Liver (tissue), 9 donors: ENCODE measurements around the gene SERTAD1. TPM values are rescaled to one million over a fixed set of nuclear protein-coding genes. Genes with fewer than 3 reads are reported as not detected.

Experiments used
- DNase-seq: peaks from one replicate; pipeline ENCODE4 v3.0.0-alpha.2; 2017; ENCODE audit warnings: low spot score
- H3K27ac ChIP-seq, 2 donors: one replicate each; pipeline ENCODE4 v1.7.0; 2013; ENCODE audit warnings: inconsistent platforms in 2 of 2, low read length in 2 of 2, control low read depth in 1 of 2, low read depth in 1 of 2, mild to moderate bottlenecking in 1 of 2
- H3K27me3 ChIP-seq, 4 donors: one replicate each; pipeline versions ENCODE4 v1.6.1 to v1.7.0; 2013; ENCODE audit warnings: low read length in 3 of 4, inconsistent platforms in 1 of 4, mild to moderate bottlenecking in 1 of 4, moderate library complexity in 1 of 4; ENCODE audit not compliant: control insufficient read depth in 4 of 4, insufficient read depth in 4 of 4
- H3K36me3 ChIP-seq, 4 donors: one replicate each; pipeline versions ENCODE4 v1.6.1 to v1.7.0; 2013; ENCODE audit warnings: low read length in 3 of 4, mild to moderate bottlenecking in 3 of 4, low read depth in 1 of 4, moderate library complexity in 1 of 4; ENCODE audit not compliant: control insufficient read depth in 4 of 4, insufficient read depth in 3 of 4
- H3K4me1 ChIP-seq, 4 donors: one replicate each; pipeline versions ENCODE4 v1.6.1 to v1.7.0; 2013; ENCODE audit warnings: low read length in 3 of 4, mild to moderate bottlenecking in 3 of 4, moderate library complexity in 1 of 4; ENCODE audit not compliant: control insufficient read depth in 4 of 4, insufficient read depth in 4 of 4
- H3K4me3 ChIP-seq, 3 donors: one replicate each; pipeline versions ENCODE4 v1.6.1 to v1.7.0; 2013; ENCODE audit warnings: low read length in 3 of 3, control low read depth in 1 of 3, low read depth in 1 of 3, mild to moderate bottlenecking in 1 of 3
- H3K9ac ChIP-seq, 2 donors: one replicate each; pipeline ENCODE4 v1.7.0; 2013; ENCODE audit warnings: low read length in 2 of 2, mild to moderate bottlenecking in 2 of 2, moderate library complexity in 2 of 2, control low read depth in 1 of 2, low read depth in 1 of 2
- H3K9me3 ChIP-seq, 4 donors: one replicate each; pipeline versions ENCODE4 v1.6.1 to v1.7.0; 2013; ENCODE audit warnings: low read length in 3 of 4; ENCODE audit not compliant: control insufficient read depth in 4 of 4
- ATF3 ChIP-seq: IDR thresholded peaks from 2 replicates; pipeline ENCODE4 v1.6.1; 2016; ENCODE audit warnings: antibody characterized with exemption
- FOXA1 ChIP-seq: IDR thresholded peaks from 2 replicates; pipeline ENCODE4 v1.6.1; 2016; ENCODE audit warnings: antibody characterized with exemption
- HNF4A ChIP-seq, 2 donors: conservative IDR thresholded peaks; 2 replicates each; pipeline ENCODE4 v1.6.1; 2016; ENCODE audit warnings: antibody characterized with exemption in 2 of 2, mild to moderate bottlenecking in 2 of 2
- HNF4G ChIP-seq: IDR thresholded peaks from 2 replicates; pipeline ENCODE4 v1.6.1; 2016; ENCODE audit warnings: antibody characterized with exemption
- JUND ChIP-seq, 2 donors: IDR thresholded peaks; 2 replicates each; pipeline ENCODE4 v1.6.1; 2016; ENCODE audit warnings: antibody characterized with exemption in 2 of 2
- NR2F2 ChIP-seq: IDR thresholded peaks from 2 replicates; pipeline ENCODE4 v1.6.1; 2016; ENCODE audit warnings: antibody characterized with exemption
- RAD21 ChIP-seq, 2 donors: IDR thresholded peaks; 2 replicates each; pipeline ENCODE4 v1.6.1; 2016; ENCODE audit warnings: antibody characterized with exemption in 2 of 2, mild to moderate bottlenecking in 2 of 2
- REST ChIP-seq: IDR thresholded peaks from 2 replicates; pipeline ENCODE4 v1.6.1; 2016; ENCODE audit warnings: antibody characterized with exemption, mild to moderate bottlenecking
- SP1 ChIP-seq: IDR thresholded peaks from 2 replicates; pipeline ENCODE4 v1.6.1; 2018; ENCODE audit warnings: antibody characterized with exemption, mild to moderate bottlenecking
- TAF1 ChIP-seq: conservative IDR thresholded peaks from 2 replicates; pipeline ENCODE4 v1.6.1; 2016; ENCODE audit warnings: antibody characterized with exemption, mild to moderate bottlenecking
- WGBS: extraction: QIAGEN DNeasy Blood & Tissue Kit; methylation state at CpG from one replicate; pipeline ENCODE4 v1.1.7; 2013; 5-methylcytosine and 5-hydroxymethylcytosine counted together
- polyA plus RNA-seq, 2 donors: library from polyadenylated mRNA; stranded (reverse) in 1 of 2; unstranded in 1 of 2; fragments of 200-250 nt in 1 of 2; fragments of >200 nt in 1 of 2; fragmentation: Nextera tagmentation in 1 of 2; extraction: Ambion mirVana in 1 of 2; gene quantifications; one replicate each; pipeline versions ENCODE4 v1.2.1 to v1.2.3, GENCODE V29; 2013 to 2015
- total RNA-seq, 2 donors: library from RNA; depleted of rRNA; stranded (reverse); fragments of >200 nt; gene quantifications; one replicate each; pipeline ENCODE4 v1.2.3, GENCODE V29; 2014
- donor health status: healthy.
- donor health status: healthy.
- donor health status: healthy.
- donor health status: healthy.
- donor health status: healthy.

The SERTAD1 gene
- total and polyA plus RNA-seq, 4 donors, result 3.6 to 6.8 (median 4.9) TPM

- TF ChIP-seq REST (peak; percentile 68), RAD21 (IDR thresholded peaks at IDR 0.05) (peak; percentile 48 to 58), NR2F2 (peak; percentile 68), HNF4A (conservative IDR thresholded peaks at IDR 0.05) (peak; percentile 30 to 46), JUND (IDR thresholded peaks at IDR 0.05) (peak in 1 of 2 donors; percentile 49), SP1 (peak; percentile 95), ATF3 (no peak)
These were observed 17.6 kb upstream of the SERTAD1 start (continued) for GRCh38 chr19:40443131-40443999.

GRCh38 chr19:40442328-40443130 is 16.7 kb upstream of the SERTAD1 start:
- Histone ChIP-seq H3K9ac (peak overlapping the region; percentile 42 to 69), H3K27ac (peak overlapping the region; percentile 63 to 74), H3K9me3 (no peaks in the 10 kb centered on the region), H3K4me3 (peak overlapping the region; percentile 51 to 62 (median 57)), H3K27me3 (no peaks in the 10 kb centered on the region), H3K4me1 (peaks cover 0 to 19% (median 13%) of the 10 kb centered on the region in 4 donors), H3K36me3 (peaks cover 8 to 19% (median 13%) of the 10 kb centered on the region in 4 donors)
- TF ChIP-seq FOXA1, result no peak
- TF ChIP-seq ATF3, result no peak
- TF ChIP-seq HNF4G, result no peak
- no peak for TF ChIP-seq SP1
- TF ChIP-seq TAF1, result no peak
- TF ChIP-seq REST, result no peak
- WGBS, result 25% methylated on average over 22 of the region's 22 CpGs
- DNase-seq, result no peak
